NT2/D1 (cell line): Measurements from ENCODE around the gene LRBA.

Experiments
- SUZ12 ChIP-seq: IDR thresholded peaks from 2 replicates; pipeline ENCODE4 v1.6.1; 2011; ENCODE audit not compliant: insufficient read length, insufficient read depth; ENCODE audit errors: extremely low read depth
- YY1 ChIP-seq: IDR thresholded peaks from 2 replicates; pipeline ENCODE4 v1.6.1; 2011; ENCODE audit not compliant: insufficient read length, insufficient read depth
- ZNF274 ChIP-seq: IDR thresholded peaks from 2 replicates; pipeline ENCODE4 v1.6.1; 2011; ENCODE audit warnings: mild to moderate bottlenecking, low read depth, low read length

GRCh38 chr4:150345207-150345744 is 669.8 kb downstream of the LRBA start:
- TF ChIP-seq ZNF274 = no peak
- no peak for TF ChIP-seq YY1
- no peak for TF ChIP-seq SUZ12
